Left lung (tissue), 10 donors: ENCODE results near the gene SKA1. TPM values are rescaled to one million over a fixed set of nuclear protein-coding genes. Genes with fewer than 3 reads are reported as not detected.

Experiments
- ATAC-seq: fragments of 200-7000 bp; cut with Tn5 transposase; one replicate; pipeline ENCODE4 v1.9.1; 2020; ENCODE audit warnings: moderate library complexity
- DNase-seq, 4 donors: peaks; one replicate each; pipeline ENCODE4 v3.0.0-alpha.2; 2013 to 2020
- H3K27ac ChIP-seq, 2 donors: fragments of 200-600 bp; sonication (generic) in 1 of 2; one replicate each; pipeline versions ENCODE4 v1.5.0 to v1.8.0; 2020 to 2021
- H3K27me3 ChIP-seq, 2 donors: fragments of 200-600 bp; sonication (generic) in 1 of 2; one replicate each; pipeline versions ENCODE4 v1.5.0 to v1.8.0; 2020 to 2021
- H3K36me3 ChIP-seq, 2 donors: fragments of 200-600 bp; sonication (generic) in 1 of 2; one replicate each; pipeline versions ENCODE4 v1.5.0 to v1.8.0; 2020 to 2021
- H3K4me1 ChIP-seq, 2 donors: fragments of 200-600 bp; one replicate each; pipeline ENCODE4 v1.8.0; 2021
- H3K4me3 ChIP-seq, 2 donors: fragments of 200-600 bp; sonication (generic) in 1 of 2; one replicate each; pipeline versions ENCODE4 v1.5.0 to v1.8.0; 2020 to 2021; ENCODE audit warnings: mild to moderate bottlenecking in 1 of 2
- H3K9me3 ChIP-seq, 2 donors: fragments of 200-600 bp; sonication (generic) in 1 of 2; one replicate each; pipeline versions ENCODE4 v1.5.0 to v1.8.0; 2020 to 2021
- intact Hi-C, 2 donors: fragments of 100-400 bp; cut with DNase I; formaldehyde crosslinking; loops; one replicate each; pipeline versions ENCODE4 v1.11.2 to v1.14.2; 2022
- polyA plus RNA-seq, 6 donors: library from polyadenylated mRNA; unstranded; fragments of 120-200 nt; gene quantifications; one replicate each; pipeline ENCODE4 v1.2.1, GENCODE V29; 2013; ENCODE audit not compliant: insufficient read length in 6 of 6
- total RNA-seq, 2 donors: library from RNA; stranded (reverse); fragmentation: NEBNext Ultra II Directional; extraction: Animal tissue kit (Norgen Biotek cat#: 25700); gene quantifications; one replicate each; pipeline ENCODE4 v1.2.1, GENCODE V29; 2021
- TF ChIP-seq, protein P1 (sequence below), 2 donors: fragments of 200-600 bp; sonication (generic) in 1 of 2; IDR thresholded peaks; one replicate each; pipeline versions ENCODE4 v1.5.0 to v1.8.0; 2021; ENCODE audit warnings: antibody characterized with exemption in 2 of 2
- donor health status: DM: no; HTN: yes; CAD: no.
- donor health status: DM: no; HTN: no; CAD: no.

SKA1 gene
- total and polyA plus RNA-seq, 8 donors: 2.4 to 12.4 (median 6.1) TPM

- H3K27me3 ChIP-seq: no peaks in the 10 kb centered on the region
- H3K27ac ChIP-seq: no peak overlapping the region
- TF ChIP-seq, protein P1, sequence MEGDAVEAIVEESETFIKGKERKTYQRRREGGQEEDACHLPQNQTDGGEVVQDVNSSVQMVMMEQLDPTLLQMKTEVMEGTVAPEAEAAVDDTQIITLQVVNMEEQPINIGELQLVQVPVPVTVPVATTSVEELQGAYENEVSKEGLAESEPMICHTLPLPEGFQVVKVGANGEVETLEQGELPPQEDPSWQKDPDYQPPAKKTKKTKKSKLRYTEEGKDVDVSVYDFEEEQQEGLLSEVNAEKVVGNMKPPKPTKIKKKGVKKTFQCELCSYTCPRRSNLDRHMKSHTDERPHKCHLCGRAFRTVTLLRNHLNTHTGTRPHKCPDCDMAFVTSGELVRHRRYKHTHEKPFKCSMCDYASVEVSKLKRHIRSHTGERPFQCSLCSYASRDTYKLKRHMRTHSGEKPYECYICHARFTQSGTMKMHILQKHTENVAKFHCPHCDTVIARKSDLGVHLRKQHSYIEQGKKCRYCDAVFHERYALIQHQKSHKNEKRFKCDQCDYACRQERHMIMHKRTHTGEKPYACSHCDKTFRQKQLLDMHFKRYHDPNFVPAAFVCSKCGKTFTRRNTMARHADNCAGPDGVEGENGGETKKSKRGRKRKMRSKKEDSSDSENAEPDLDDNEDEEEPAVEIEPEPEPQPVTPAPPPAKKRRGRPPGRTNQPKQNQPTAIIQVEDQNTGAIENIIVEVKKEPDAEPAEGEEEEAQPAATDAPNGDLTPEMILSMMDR (IDR thresholded peaks at IDR 0.05): no peak
- H3K4me3 ChIP-seq: no peak overlapping the region
- no peaks in the 10 kb centered on the region for H3K4me1 ChIP-seq
- H3K9me3 ChIP-seq: peaks cover 0 to 17% of the 10 kb centered on the region in 2 donors
- no peak for DNase-seq
- H3K36me3 ChIP-seq: no peaks in the 10 kb centered on the region
- no peak for ATAC-seq
- intact Hi-C loops: no loop called here
Observed at GRCh38 chr18:50441501-50441900, 66.7 kb downstream of the SKA1 start.

Other genes starting within 250 kb of the SKA1 start
- gene MYO5B, start 179.9 kb upstream of the SKA1 start, total RNA-seq: 10 to 100 TPM; 23.8 to 25.5 TPM
- 10 to 100 TPM in 4 of 6 donors, 1 to 10 TPM in 2; 9.0 to 14.1 (median 11.4) TPM for gene MYO5B, start 179.9 kb upstream of the SKA1 start, polyA plus RNA-seq
- gene CFAP53, start 108.6 kb upstream of the SKA1 start, total RNA-seq: 1 to 10 TPM in 1 of 2 donors, under 1 TPM in 1; 0.20 to 2.3 TPM
- gene CFAP53, start 108.6 kb upstream of the SKA1 start, polyA plus RNA-seq: 1 to 10 TPM; 1.4 to 6.3 (median 4.6) TPM
- 10 to 100 TPM; 51.9 to 64.9 TPM for gene MBD1, start 93.5 kb upstream of the SKA1 start, total RNA-seq
- gene MBD1, start 93.5 kb upstream of the SKA1 start, polyA plus RNA-seq: 10 to 100 TPM; 59.2 to 75.0 (median 67.8) TPM
- gene CXXC1, start 87.4 kb upstream of the SKA1 start, total RNA-seq: 10 to 100 TPM; 57.4 to 73.6 TPM
- gene CXXC1, start 87.4 kb upstream of the SKA1 start, polyA plus RNA-seq: 10 to 100 TPM; 55.5 to 78.0 (median 64.8) TPM
- gene MAPK4, start 185.0 kb downstream of the SKA1 start, total RNA-seq: under 1 TPM; 0.55 to 0.89 TPM
- gene MAPK4, start 185.0 kb downstream of the SKA1 start, polyA plus RNA-seq: 1 to 10 TPM in 5 of 6 donors, under 1 TPM in 1; 0.81 to 2.1 (median 1.5) TPM